ENCODE results near the gene FHL1. TPM values are rescaled to one million over a fixed set of nuclear protein-coding genes. Genes with fewer than 3 reads are reported as not detected.

The FHL1 gene
- total and polyA plus RNA-seq, 2 of the 4 experiments (the other 2 are of a cell fraction) = 69.4 to 72.9 TPM

DNA sequence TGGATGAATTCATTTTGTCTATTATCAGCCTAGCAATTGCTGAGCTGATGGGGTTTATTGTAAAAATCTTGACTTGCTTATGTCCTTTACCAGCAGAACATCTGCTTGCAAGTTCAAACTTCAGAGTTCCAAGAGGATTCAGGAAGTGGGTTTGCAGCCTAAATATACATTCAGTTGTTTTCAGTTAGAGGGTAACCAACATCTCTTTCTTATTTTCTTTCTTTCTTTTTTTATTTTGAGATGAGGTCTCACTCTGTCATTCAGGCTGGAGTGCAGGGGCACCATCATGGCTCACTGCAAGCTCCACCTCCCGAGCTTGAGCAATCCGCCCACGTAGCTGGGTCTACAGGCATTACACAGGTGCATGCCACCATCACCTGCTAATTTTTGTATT is 31.4 kb upstream of the FHL1 start (continued):
- TF ChIP-seq, protein P1, sequence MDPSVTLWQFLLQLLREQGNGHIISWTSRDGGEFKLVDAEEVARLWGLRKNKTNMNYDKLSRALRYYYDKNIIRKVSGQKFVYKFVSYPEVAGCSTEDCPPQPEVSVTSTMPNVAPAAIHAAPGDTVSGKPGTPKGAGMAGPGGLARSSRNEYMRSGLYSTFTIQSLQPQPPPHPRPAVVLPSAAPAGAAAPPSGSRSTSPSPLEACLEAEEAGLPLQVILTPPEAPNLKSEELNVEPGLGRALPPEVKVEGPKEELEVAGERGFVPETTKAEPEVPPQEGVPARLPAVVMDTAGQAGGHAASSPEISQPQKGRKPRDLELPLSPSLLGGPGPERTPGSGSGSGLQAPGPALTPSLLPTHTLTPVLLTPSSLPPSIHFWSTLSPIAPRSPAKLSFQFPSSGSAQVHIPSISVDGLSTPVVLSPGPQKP (IDR thresholded peaks at IDR 0.05; ENCODE audit: borderline replicate concordance, low read depth, low read length) = no peak
- TF ChIP-seq POLR2A (IDR thresholded peaks at IDR 0.05; ENCODE audit: low read depth, low read length) (no peak), CHD1 (IDR thresholded peaks at IDR 0.05; ENCODE audit: low read depth, low read length) (no peak)

DNA sequence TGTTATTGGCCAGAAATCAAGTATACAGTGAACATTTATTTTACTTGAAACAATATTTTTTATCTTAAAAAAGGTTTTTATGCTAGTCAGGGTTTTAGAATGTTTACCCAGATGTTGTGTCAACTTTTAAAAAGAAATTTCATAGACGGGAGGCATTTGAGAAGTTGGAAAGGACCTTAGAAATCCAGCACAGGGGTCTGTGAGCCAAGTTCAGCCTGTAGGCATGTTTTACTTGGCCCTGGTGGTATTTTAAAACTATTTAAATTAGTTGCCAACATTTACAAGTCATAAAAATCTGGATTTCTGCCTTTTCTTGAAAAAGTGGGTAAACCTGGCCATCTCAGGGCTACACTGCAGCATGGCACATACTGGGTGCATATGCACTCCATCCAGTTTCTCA is 25.5 kb upstream of the FHL1 start:
- POLR2A ChIA-PET (ENCODE audit: unreplicated experiment) = interaction anchor here (0.7 kb wide), 1 partner anchor 91 kb away, joined by 3 read pairs; no protein-coding TSS in a partner anchor
- H2BK15ac ChIP-seq (ENCODE audit: low read depth, low read length) = no peak overlapping the region
- no peak overlapping the region for H2BK5ac ChIP-seq (ENCODE audit: low read depth, low read length, poor library complexity, severe bottlenecking)
- H3K79me1 ChIP-seq (ENCODE audit: low read depth in 1 of 2, low read length in 2 of 2) = no peaks in the 10 kb centered on the region
- H3K4me2 ChIP-seq (ENCODE audit: low read depth, low read length) = no peak overlapping the region
- no peak overlapping the region for H4K8ac ChIP-seq (ENCODE audit: low read depth in 2 of 2, low read length in 2 of 2)
- H2AK9ac ChIP-seq (replicated peaks; ENCODE audit: low read depth, low read length, poor library complexity) = no peak overlapping the region
- no peak overlapping the region for H3K14ac ChIP-seq (replicated peaks; ENCODE audit: low read depth, low read length)
- dilution Hi-C loops (cut with HindIII; ENCODE audit: low sequenced_read_pairs, unreplicated experiment) (no loop called here), intact Hi-C loops (cut with micrococcal nuclease) (no loop called here), in situ Hi-C loops (cut with MboI; ENCODE audit: low sequenced_read_pairs) (no loop called here)
- H3K23ac ChIP-seq (ENCODE audit: low read depth, low read length) = no peak overlapping the region
- DNase-seq (no peak), ATAC-seq (ENCODE audit: low read depth) (no peak)
- H3K27ac ChIP-seq (ENCODE audit: insufficient read depth, low read length) = no peak overlapping the region
- H3K9me1 ChIP-seq (ENCODE audit: insufficient read depth, low read length) = no peaks in the 10 kb centered on the region
- H3K4me3 ChIP-seq (ENCODE audit: insufficient read depth, low read depth, low read length) = no peak overlapping the region
- H2AK5ac ChIP-seq (ENCODE audit: low read depth, low read length) = no peak overlapping the region
- H3K9ac ChIP-seq (ENCODE audit: low read depth, low read length) = no peak overlapping the region
- H3K27me3 ChIP-seq (ENCODE audit: control insufficient read depth, insufficient read depth, low read length) = no peaks in the 10 kb centered on the region
- H3K36me3 ChIP-seq (ENCODE audit: control insufficient read depth, insufficient read depth, low read length) = no peaks in the 10 kb centered on the region
- H3K4ac ChIP-seq (ENCODE audit: low read depth, low read length) = no peak overlapping the region
- no peak overlapping the region for H4K91ac ChIP-seq (ENCODE audit: insufficient read depth, low read depth, low read length)
- no peaks in the 10 kb centered on the region for H4K20me1 ChIP-seq (ENCODE audit: insufficient read depth, low read length)
- H4K5ac ChIP-seq (ENCODE audit: low read depth, low read length) = no peak overlapping the region
- no peak overlapping the region for H2BK120ac ChIP-seq (ENCODE audit: low read depth, low read length)
- no TSS peak for BruUV-seq (replicated peaks)
- CTCF ChIA-PET = no interaction called here
- H3K9me3 ChIP-seq (ENCODE audit: control insufficient read depth, insufficient read depth, low read length) = no peaks in the 10 kb centered on the region
- no peak overlapping the region for H2BK20ac ChIP-seq (ENCODE audit: low read depth, low read length)
- WGBS, 2 experiments (ENCODE audit: extremely low coverage in 2 of 2, insufficient read length in 1 of 2) = no CpG with 5 or more reads among the region's 1 CpG
- H3K4me1 ChIP-seq (ENCODE audit: control insufficient read depth, insufficient read depth, low read length) = no peaks in the 10 kb centered on the region
- H3K56ac ChIP-seq (ENCODE audit: extremely low read depth, insufficient read depth, low read length) = no peak overlapping the region
- H2AFZ ChIP-seq (replicated peaks; ENCODE audit: low read length, poor library complexity) = no peak overlapping the region
- no peak overlapping the region for H3K18ac ChIP-seq (ENCODE audit: low read depth, low read length)
- TF ChIP-seq MAFK (IDR thresholded peaks at IDR 0.05; ENCODE audit: low read depth, low read length) (no peak), MXI1 (IDR thresholded peaks at IDR 0.05; ENCODE audit: borderline replicate concordance, low read depth, low read length) (no peak), BHLHE40 (IDR thresholded peaks at IDR 0.05; ENCODE audit: low read depth, low read length) (no peak), RFX5 (IDR thresholded peaks at IDR 0.05; ENCODE audit: low read depth, low read length) (no peak), CHD1 (IDR thresholded peaks at IDR 0.05; ENCODE audit: low read depth, low read length) (no peak), CEBPB (IDR thresholded peaks at IDR 0.05; ENCODE audit: low read depth, low read length) (no peak), NFE2L2 (IDR thresholded peaks at IDR 0.05; ENCODE audit: low read depth, low read length) (no peak), SMC3 (IDR thresholded peaks at IDR 0.05; ENCODE audit: low read depth, low read length) (no peak), MAZ (IDR thresholded peaks at IDR 0.05; ENCODE audit: borderline replicate concordance, low read depth, low read length) (no peak)
- TF ChIP-seq, protein P2, sequence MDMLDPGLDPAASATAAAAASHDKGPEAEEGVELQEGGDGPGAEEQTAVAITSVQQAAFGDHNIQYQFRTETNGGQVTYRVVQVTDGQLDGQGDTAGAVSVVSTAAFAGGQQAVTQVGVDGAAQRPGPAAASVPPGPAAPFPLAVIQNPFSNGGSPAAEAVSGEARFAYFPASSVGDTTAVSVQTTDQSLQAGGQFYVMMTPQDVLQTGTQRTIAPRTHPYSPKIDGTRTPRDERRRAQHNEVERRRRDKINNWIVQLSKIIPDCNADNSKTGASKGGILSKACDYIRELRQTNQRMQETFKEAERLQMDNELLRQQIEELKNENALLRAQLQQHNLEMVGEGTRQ (IDR thresholded peaks at IDR 0.05; ENCODE audit: low read depth, low read length) = no peak
- TF ChIP-seq, protein P3, sequence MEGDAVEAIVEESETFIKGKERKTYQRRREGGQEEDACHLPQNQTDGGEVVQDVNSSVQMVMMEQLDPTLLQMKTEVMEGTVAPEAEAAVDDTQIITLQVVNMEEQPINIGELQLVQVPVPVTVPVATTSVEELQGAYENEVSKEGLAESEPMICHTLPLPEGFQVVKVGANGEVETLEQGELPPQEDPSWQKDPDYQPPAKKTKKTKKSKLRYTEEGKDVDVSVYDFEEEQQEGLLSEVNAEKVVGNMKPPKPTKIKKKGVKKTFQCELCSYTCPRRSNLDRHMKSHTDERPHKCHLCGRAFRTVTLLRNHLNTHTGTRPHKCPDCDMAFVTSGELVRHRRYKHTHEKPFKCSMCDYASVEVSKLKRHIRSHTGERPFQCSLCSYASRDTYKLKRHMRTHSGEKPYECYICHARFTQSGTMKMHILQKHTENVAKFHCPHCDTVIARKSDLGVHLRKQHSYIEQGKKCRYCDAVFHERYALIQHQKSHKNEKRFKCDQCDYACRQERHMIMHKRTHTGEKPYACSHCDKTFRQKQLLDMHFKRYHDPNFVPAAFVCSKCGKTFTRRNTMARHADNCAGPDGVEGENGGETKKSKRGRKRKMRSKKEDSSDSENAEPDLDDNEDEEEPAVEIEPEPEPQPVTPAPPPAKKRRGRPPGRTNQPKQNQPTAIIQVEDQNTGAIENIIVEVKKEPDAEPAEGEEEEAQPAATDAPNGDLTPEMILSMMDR (conservative IDR thresholded peaks at IDR 0.05; ENCODE audit: low read depth, low read length) = no peak
- TF ChIP-seq, protein P1 (IDR thresholded peaks at IDR 0.05; ENCODE audit: borderline replicate concordance, low read depth, low read length) = no peak
